Measurements from ENCODE around the gene MARCHF10. TPM values are rescaled to one million over a fixed set of nuclear protein-coding genes. Genes with fewer than 3 reads are reported as not detected.

The MARCHF10 gene
- total RNA-seq, 1 donor from 2014 or later: 5.1 TPM

- no peaks in the 10 kb centered on the region for H3K27me3 ChIP-seq (ENCODE audit: low read depth)
- H3K4me1 ChIP-seq: peaks cover 13% of the 10 kb centered on the region
- no peak for TF ChIP-seq CTCF (IDR thresholded peaks at IDR 0.05)
- ATAC-seq (no peak), DNase-seq (no peak)
- no peak overlapping the region for H3K4me3 ChIP-seq
- no peaks in the 10 kb centered on the region for H3K36me3 ChIP-seq
- H3K9me3 ChIP-seq: no peaks in the 10 kb centered on the region
- no peak overlapping the region for H3K27ac ChIP-seq
- intact Hi-C loops (cut with DNase I): no loop called here
Observed at GRCh38 chr17:62818526-62818925, 10.4 kb upstream of the MARCHF10 start.

GRCh38 chr17:62816282-62816839 is 8.2 kb upstream of the MARCHF10 start:
- ATAC-seq: no peak

GRCh38 chr17:62809656-62810055 is 1.5 kb upstream of the MARCHF10 start:
- no peaks in the 10 kb centered on the region for H3K9me3 ChIP-seq
- H3K27me3 ChIP-seq (ENCODE audit: low read depth): peaks cover 14% of the 10 kb centered on the region
- intact Hi-C loops (cut with DNase I): no loop called here
- H3K36me3 ChIP-seq: no peaks in the 10 kb centered on the region
- H3K4me3 ChIP-seq: no peak overlapping the region
- ATAC-seq (no peak), DNase-seq (no peak)
- H3K4me1 ChIP-seq: peaks cover 7% of the 10 kb centered on the region
- H3K27ac ChIP-seq: no peak overlapping the region
- TF ChIP-seq CTCF (IDR thresholded peaks at IDR 0.05): no peak

More at GRCh38 chr17:62816282-62816839, 8.2 kb upstream of the MARCHF10 start:
- no peaks in the 10 kb centered on the region for H3K36me3 ChIP-seq
- no peaks in the 10 kb centered on the region for H3K9me3 ChIP-seq
- no peak overlapping the region for H3K27ac ChIP-seq
- no peaks in the 10 kb centered on the region for H3K27me3 ChIP-seq (ENCODE audit: low read depth)
- no peak overlapping the region for H3K4me3 ChIP-seq
- no peak for DNase-seq
- H3K4me1 ChIP-seq: peaks cover 9% of the 10 kb centered on the region
- intact Hi-C loops (cut with DNase I): no loop called here
- TF ChIP-seq CTCF (IDR thresholded peaks at IDR 0.05): no peak

- Histone ChIP-seq H3K36me3 (no peaks in the 10 kb centered on the region), H3K27ac (no peak overlapping the region), H3K4me3 (peak overlapping the region; percentile 43), H3K4me1 (peaks cover 7% of the 10 kb centered on the region), H3K9me3 (no peaks in the 10 kb centered on the region), H3K27me3 (ENCODE audit: low read depth) (peaks cover 14% of the 10 kb centered on the region)
- ATAC-seq (no peak), DNase-seq (no peak)
- intact Hi-C loops (cut with DNase I): no loop called here
- TF ChIP-seq CTCF (IDR thresholded peaks at IDR 0.05): no peak
Observed at GRCh38 chr17:62808576-62808970, 459 bp upstream of the MARCHF10 start.

GRCh38 chr17:62805234-62805633 is 2.9 kb downstream of the MARCHF10 start:
- DNase-seq (no peak), ATAC-seq (no peak)
- Histone ChIP-seq H3K9me3 (no peaks in the 10 kb centered on the region), H3K27me3 (ENCODE audit: low read depth) (peaks cover 14% of the 10 kb centered on the region), H3K36me3 (no peaks in the 10 kb centered on the region), H3K4me3 (no peak overlapping the region), H3K27ac (no peak overlapping the region), H3K4me1 (peaks cover 7% of the 10 kb centered on the region)
- no peak for TF ChIP-seq CTCF (IDR thresholded peaks at IDR 0.05)
- intact Hi-C loops (cut with DNase I): no loop called here
